GM23338 (cell line): ENCODE measurements around the gene CBFA2T2. TPM values are rescaled to one million over a fixed set of nuclear protein-coding genes. Genes with fewer than 3 reads are reported as not detected.
"Not testable (repeated sequence)": the region's sequence is repeated elsewhere in the genome, so short reads cannot be mapped to it uniquely, and the experiment has no call there.

Source experiments
- ATAC-seq: fragments of 200-7000 bp; cut with Tn5 transposase; 3 replicates; pipeline ENCODE4 v1.9.1; 2020
- DNase-seq: peaks from one replicate; pipeline ENCODE4 v3.0.0-alpha.2; 2015; ENCODE audit warnings: low spot score
- H2AFZ ChIP-seq: fragments of 200-600 bp; sonication (generic); 2 replicates; pipeline ENCODE4 v1.8.0; 2016; ENCODE audit warnings: antibody characterized with exemption, mild to moderate bottlenecking, moderate library complexity
- H3F3A ChIP-seq: fragments of 200-600 bp; sonication (generic); replicated peaks from 2 replicates; pipeline ENCODE4 v1.8.0; 2017; ENCODE audit warnings: antibody characterized with exemption, mixed run types, low read depth
- H3K27ac ChIP-seq: fragments of 200-600 bp; sonication (generic); 2 replicates; pipeline ENCODE4 v1.6.1; 2016; ENCODE audit warnings: low read depth
- H3K27me3 ChIP-seq: fragments of 200-600 bp; sonication (generic); 2 replicates; pipeline ENCODE4 v1.8.0; 2016; ENCODE audit warnings: mild to moderate bottlenecking, mixed run types, moderate library complexity; ENCODE audit not compliant: insufficient read depth
- H3K36me3 ChIP-seq: fragments of 200-600 bp; sonication (generic); 2 replicates; pipeline ENCODE4 v1.8.0; 2016; ENCODE audit warnings: mild to moderate bottlenecking; ENCODE audit not compliant: insufficient read depth
- H3K4me1 ChIP-seq: fragments of 200-600 bp; sonication (generic); 2 replicates; pipeline ENCODE4 v1.8.0; 2016; ENCODE audit warnings: mild to moderate bottlenecking, moderate library complexity; ENCODE audit not compliant: insufficient read depth
- H3K4me2 ChIP-seq: fragments of 200-600 bp; sonication (generic); 2 replicates; pipeline ENCODE4 v1.7.1; 2017; ENCODE audit warnings: mixed run types
- H3K4me3 ChIP-seq: fragments of 200-600 bp; sonication (generic); 2 replicates; pipeline ENCODE4 v1.6.1; 2016; ENCODE audit warnings: mixed run types
- H3K79me2 ChIP-seq: fragments of 200-600 bp; sonication (generic); replicated peaks from 2 replicates; pipeline ENCODE4 v1.8.0; 2017; ENCODE audit warnings: mild to moderate bottlenecking; ENCODE audit not compliant: insufficient read depth
- H3K9me2 ChIP-seq: fragments of 200-600 bp; sonication (generic); 2 replicates; pipeline ENCODE4 v1.8.0; 2017; ENCODE audit not compliant: insufficient read depth
- H4K20me1 ChIP-seq: fragments of 200-600 bp; sonication (generic); replicated peaks from 2 replicates; pipeline ENCODE4 v1.8.0; 2017; ENCODE audit warnings: mild to moderate bottlenecking; ENCODE audit not compliant: insufficient read depth
- H3K27ac Mint-ChIP-seq: 2 replicates; pipeline ENCODE4 v1.8.0; 2020; ENCODE audit warnings: inconsistent platforms, mild to moderate bottlenecking, moderate library complexity, mixed read lengths
- H3K27me3 Mint-ChIP-seq: 3 replicates; pipeline ENCODE4 v1.8.0; 2022; ENCODE audit warnings: low read depth, mild to moderate bottlenecking, moderate library complexity, mixed read lengths, inconsistent platforms; ENCODE audit not compliant: insufficient read depth, poor library complexity
- H3K36me3 Mint-ChIP-seq: 3 replicates; pipeline ENCODE4 v1.8.0; 2021; ENCODE audit warnings: low read depth, mild to moderate bottlenecking, inconsistent platforms, moderate library complexity, mixed read lengths
- H3K4me1 Mint-ChIP-seq: 3 replicates; pipeline ENCODE4 v1.8.0; 2020; ENCODE audit warnings: mild to moderate bottlenecking, inconsistent platforms, mixed read lengths
- H3K4me3 Mint-ChIP-seq: 3 replicates; pipeline ENCODE4 v1.8.0; 2021; ENCODE audit warnings: moderate library complexity, mild to moderate bottlenecking, inconsistent platforms, mixed read lengths
- H3K9me3 Mint-ChIP-seq: 3 replicates; pipeline ENCODE4 v1.8.0; 2020; ENCODE audit warnings: moderate library complexity, mild to moderate bottlenecking, inconsistent platforms, mixed read lengths
- EZH2 ChIP-seq: fragments of 200-600 bp; sonication (generic); IDR thresholded peaks from one replicate; pipeline ENCODE4 v1.8.0; 2017; ENCODE audit warnings: antibody characterized with exemption, mild to moderate bottlenecking, low read depth; ENCODE audit not compliant: unreplicated experiment
- JUNB ChIP-seq: IDR thresholded peaks from one replicate; pipeline ENCODE4 v1.6.1; 2016; ENCODE audit warnings: antibody characterized with exemption; ENCODE audit not compliant: unreplicated experiment
- POLR2AphosphoS5 ChIP-seq: IDR thresholded peaks from 2 replicates; pipeline ENCODE4 v1.6.1; 2016; ENCODE audit warnings: antibody characterized with exemption, low read depth
- STAT1 ChIP-seq: IDR thresholded peaks from one replicate; pipeline ENCODE4 v1.6.1; 2016; ENCODE audit warnings: antibody characterized with exemption; ENCODE audit not compliant: unreplicated experiment
- ZNF462 ChIP-seq: fragments of 250-450 bp; sonication (Bioruptor Pico); IDR thresholded peaks from 2 replicates; pipeline ENCODE4 v1.5.0; 2020; ENCODE audit warnings: mild to moderate bottlenecking, moderate library complexity
- polyA plus RNA-seq: library from polyadenylated mRNA; unstranded; fragments of >200 nt; fragmentation: Nextera tagmentation; extraction: Ambion mirVana; gene quantifications from 2 replicates; pipeline ENCODE4 v1.2.1, GENCODE V29; 2016
- total RNA-seq: library from RNA; depleted of rRNA; stranded (reverse); fragments of >200 nt; shearing (Covaris generic); gene quantifications from 2 replicates; pipeline ENCODE4 v1.2.3, GENCODE V29; 2014
- TF ChIP-seq, protein P1 (sequence below): IDR thresholded peaks from one replicate; pipeline ENCODE4 v1.6.1; 2018; ENCODE audit warnings: antibody characterized with exemption; ENCODE audit not compliant: unreplicated experiment

CBFA2T2 gene
- total and polyA plus RNA-seq, 2 experiments from 2014 or later, result 12.7 to 15.8 TPM

- Mint-ChIP-seq H3K9me3 (no peaks in the 10 kb centered on the region; the same call in 2 of the 3 replicates), H3K36me3 (peaks cover 8% of the 10 kb centered on the region; the same call in 2 of the 3 replicates), H3K27me3 (peaks cover 3% of the 10 kb centered on the region), H3K27ac (no peak overlapping the region), H3K4me1 (peaks cover 13% of the 10 kb centered on the region), H3K4me3 (no peak overlapping the region)
- Histone ChIP-seq H3K79me2 (no peaks in the 10 kb centered on the region; the same call in 1 of the 2 replicates), H3F3A (no peaks in the 10 kb centered on the region), H3K4me2 (no peak overlapping the region), H4K20me1 (peaks cover 6% of the 10 kb centered on the region; the same call in 1 of the 2 replicates), H3K4me3 (no peak overlapping the region), H3K9me2 (no peaks in the 10 kb centered on the region), H3K27me3 (0 out of 2 replicates have a peak, but pooled peaks cover under 1% of the 10 kb centered on the region), H2AFZ (no peak overlapping the region), H3K4me1 (no peaks in the 10 kb centered on the region; the same call in 1 of the 2 replicates), H3K36me3 (no peaks in the 10 kb centered on the region), H3K27ac (no peak overlapping the region)
- no peak for ATAC-seq
- no peak for DNase-seq
- no peak for TF ChIP-seq POLR2AphosphoS5
- no peak for TF ChIP-seq JUNB
- no peak for TF ChIP-seq EZH2
- no peak for TF ChIP-seq STAT1
- TF ChIP-seq ZNF462 (CRISPR knock-in tag), result no peak
- TF ChIP-seq, protein P1, sequence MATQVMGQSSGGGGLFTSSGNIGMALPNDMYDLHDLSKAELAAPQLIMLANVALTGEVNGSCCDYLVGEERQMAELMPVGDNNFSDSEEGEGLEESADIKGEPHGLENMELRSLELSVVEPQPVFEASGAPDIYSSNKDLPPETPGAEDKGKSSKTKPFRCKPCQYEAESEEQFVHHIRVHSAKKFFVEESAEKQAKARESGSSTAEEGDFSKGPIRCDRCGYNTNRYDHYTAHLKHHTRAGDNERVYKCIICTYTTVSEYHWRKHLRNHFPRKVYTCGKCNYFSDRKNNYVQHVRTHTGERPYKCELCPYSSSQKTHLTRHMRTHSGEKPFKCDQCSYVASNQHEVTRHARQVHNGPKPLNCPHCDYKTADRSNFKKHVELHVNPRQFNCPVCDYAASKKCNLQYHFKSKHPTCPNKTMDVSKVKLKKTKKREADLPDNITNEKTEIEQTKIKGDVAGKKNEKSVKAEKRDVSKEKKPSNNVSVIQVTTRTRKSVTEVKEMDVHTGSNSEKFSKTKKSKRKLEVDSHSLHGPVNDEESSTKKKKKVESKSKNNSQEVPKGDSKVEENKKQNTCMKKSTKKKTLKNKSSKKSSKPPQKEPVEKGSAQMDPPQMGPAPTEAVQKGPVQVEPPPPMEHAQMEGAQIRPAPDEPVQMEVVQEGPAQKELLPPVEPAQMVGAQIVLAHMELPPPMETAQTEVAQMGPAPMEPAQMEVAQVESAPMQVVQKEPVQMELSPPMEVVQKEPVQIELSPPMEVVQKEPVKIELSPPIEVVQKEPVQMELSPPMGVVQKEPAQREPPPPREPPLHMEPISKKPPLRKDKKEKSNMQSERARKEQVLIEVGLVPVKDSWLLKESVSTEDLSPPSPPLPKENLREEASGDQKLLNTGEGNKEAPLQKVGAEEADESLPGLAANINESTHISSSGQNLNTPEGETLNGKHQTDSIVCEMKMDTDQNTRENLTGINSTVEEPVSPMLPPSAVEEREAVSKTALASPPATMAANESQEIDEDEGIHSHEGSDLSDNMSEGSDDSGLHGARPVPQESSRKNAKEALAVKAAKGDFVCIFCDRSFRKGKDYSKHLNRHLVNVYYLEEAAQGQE, result no peak
Observed at GRCh38 chr20:33560026-33560425, 70.1 kb downstream of the CBFA2T2 start.

- H3K4me3 Mint-ChIP-seq, H3K9me2 ChIP-seq, H3K4me2 ChIP-seq, H3K36me3 Mint-ChIP-seq, DNase-seq, H3K4me3 ChIP-seq, H4K20me1 ChIP-seq, H3K27ac ChIP-seq, H3K36me3 ChIP-seq, H3K27me3 Mint-ChIP-seq, H3K4me1 Mint-ChIP-seq, ATAC-seq, H3F3A ChIP-seq, H3K27ac Mint-ChIP-seq, H3K9me3 Mint-ChIP-seq, H3K4me1 ChIP-seq, H2AFZ ChIP-seq, H3K79me2 ChIP-seq: not testable (repeated sequence)
- peaks cover 11% of the 10 kb centered on the region for H3K27me3 ChIP-seq
Observed at GRCh38 chr20:33561053-33561452, 71.2 kb downstream of the CBFA2T2 start.
